Measurements from ENCODE around the gene FGD3. TPM values are rescaled to one million over a fixed set of nuclear protein-coding genes. Genes with fewer than 3 reads are reported as not detected.
"Not testable (repeated sequence)": the region's sequence is repeated elsewhere in the genome, so short reads cannot be mapped to it uniquely, and the experiment has no call there.

Gene FGD3
- total and polyA plus RNA-seq, 2 experiments from 2014 or later, result 5.8 to 6.5 TPM

DNA sequence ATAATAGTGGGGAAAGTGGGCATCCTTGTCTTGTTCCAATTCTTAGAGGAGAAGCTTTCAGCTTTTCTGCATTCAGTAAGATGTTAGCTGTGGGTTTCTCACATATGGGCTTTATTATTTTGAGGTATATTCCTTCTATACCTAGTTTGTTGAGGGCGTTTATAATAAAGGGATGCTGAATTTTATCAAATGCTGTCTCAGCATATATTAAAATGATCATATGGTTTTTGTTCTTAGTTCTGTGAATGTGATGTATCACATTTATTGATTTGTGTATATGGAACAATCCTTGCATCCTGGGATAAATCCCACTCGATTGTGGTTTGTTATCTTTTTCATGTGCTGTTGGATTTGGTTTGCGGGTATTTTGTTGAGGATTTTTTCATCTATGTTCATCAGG is 43.1 kb downstream of the FGD3 start:
- Histone ChIP-seq H3K4me1 (ENCODE audit: insufficient read depth) (no peaks in the 10 kb centered on the region), H3K79me2 (peaks cover 4% of the 10 kb centered on the region), H3K4me2 (no peak overlapping the region), H3K4me3 (no peak overlapping the region), H3K9me2 (replicated peaks; ENCODE audit: insufficient read depth) (no peaks in the 10 kb centered on the region), H3K27ac (no peak overlapping the region), H2AFZ (no peak overlapping the region), H3K9me3 (ENCODE audit: low read depth) (no peaks in the 10 kb centered on the region), H3K36me3 (replicated peaks; ENCODE audit: insufficient read depth, low read depth) (no peaks in the 10 kb centered on the region), H3K27me3 (no peaks in the 10 kb centered on the region), H4K20me1 (ENCODE audit: insufficient read depth, poor library complexity, severe bottlenecking) (no peaks in the 10 kb centered on the region)
- no peak for DNase-seq (ENCODE audit: low spot score)
- WGBS (ENCODE audit: low lambda C conversion rate, missing lambda C conversion rate), result 91% methylated on average over 3 of the region's 3 CpGs
- TF ChIP-seq EZH2phosphoT487 (IDR thresholded peaks at IDR 0.05; ENCODE audit: low read depth, severe bottlenecking, unreplicated experiment), result no peak
- TF ChIP-seq EZH2 (IDR thresholded peaks at IDR 0.05; ENCODE audit: borderline replicate concordance), result no peak
- TF ChIP-seq, protein P1, sequence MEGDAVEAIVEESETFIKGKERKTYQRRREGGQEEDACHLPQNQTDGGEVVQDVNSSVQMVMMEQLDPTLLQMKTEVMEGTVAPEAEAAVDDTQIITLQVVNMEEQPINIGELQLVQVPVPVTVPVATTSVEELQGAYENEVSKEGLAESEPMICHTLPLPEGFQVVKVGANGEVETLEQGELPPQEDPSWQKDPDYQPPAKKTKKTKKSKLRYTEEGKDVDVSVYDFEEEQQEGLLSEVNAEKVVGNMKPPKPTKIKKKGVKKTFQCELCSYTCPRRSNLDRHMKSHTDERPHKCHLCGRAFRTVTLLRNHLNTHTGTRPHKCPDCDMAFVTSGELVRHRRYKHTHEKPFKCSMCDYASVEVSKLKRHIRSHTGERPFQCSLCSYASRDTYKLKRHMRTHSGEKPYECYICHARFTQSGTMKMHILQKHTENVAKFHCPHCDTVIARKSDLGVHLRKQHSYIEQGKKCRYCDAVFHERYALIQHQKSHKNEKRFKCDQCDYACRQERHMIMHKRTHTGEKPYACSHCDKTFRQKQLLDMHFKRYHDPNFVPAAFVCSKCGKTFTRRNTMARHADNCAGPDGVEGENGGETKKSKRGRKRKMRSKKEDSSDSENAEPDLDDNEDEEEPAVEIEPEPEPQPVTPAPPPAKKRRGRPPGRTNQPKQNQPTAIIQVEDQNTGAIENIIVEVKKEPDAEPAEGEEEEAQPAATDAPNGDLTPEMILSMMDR (IDR thresholded peaks at IDR 0.05; ENCODE audit: poor library complexity), result no peak

DNA sequence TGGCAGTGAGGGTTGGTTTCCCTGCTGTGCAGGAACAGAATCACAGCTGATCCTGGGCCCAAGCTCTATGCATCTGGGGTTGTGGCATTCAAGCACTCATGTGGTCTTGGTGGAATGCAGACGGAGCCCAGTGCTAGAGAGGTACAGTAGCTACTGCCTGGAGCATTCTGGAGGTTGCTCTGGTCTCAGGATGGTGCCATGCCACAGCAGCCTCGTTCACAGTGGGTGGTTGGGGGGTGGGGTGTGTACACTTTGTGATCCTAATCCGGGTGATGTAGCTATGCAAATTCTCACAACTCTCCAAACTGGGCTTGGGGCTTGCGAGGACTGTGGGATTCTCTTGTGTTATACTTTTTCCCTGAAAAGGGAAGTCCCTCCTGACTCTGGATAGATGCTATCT is 45.2 kb downstream of the FGD3 start:
- WGBS (ENCODE audit: low lambda C conversion rate, missing lambda C conversion rate), result 52% methylated on average over 4 of the region's 4 CpGs

DNA sequence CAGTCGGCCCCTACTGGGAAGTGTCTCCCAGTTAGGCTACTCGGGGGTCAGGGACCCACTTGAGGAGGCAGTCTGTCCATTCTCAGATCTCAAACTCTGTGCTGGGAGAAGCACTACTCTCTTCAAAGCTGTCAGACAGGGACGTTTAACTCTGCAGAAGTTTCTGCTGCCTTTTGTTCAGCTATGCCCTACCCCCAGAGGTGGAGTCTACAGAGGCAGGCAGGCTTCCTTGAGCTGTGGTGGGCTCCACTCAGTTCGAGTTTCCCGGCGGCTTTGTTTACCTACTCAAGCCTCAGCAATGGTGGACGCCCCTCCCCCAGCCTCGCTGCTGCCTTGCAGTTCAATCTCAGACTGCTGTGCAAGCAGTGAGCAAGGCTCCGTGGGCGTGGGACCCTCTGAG is 51.5 kb downstream of the FGD3 start:
- 89% methylated on average over 10 of the region's 10 CpGs for WGBS (ENCODE audit: low lambda C conversion rate, missing lambda C conversion rate)
- not testable (repeated sequence) for DNase-seq (ENCODE audit: low spot score)

More for the DNA sequence above, 45.2 kb downstream of the FGD3 start:
- no peaks in the 10 kb centered on the region for H3K36me3 ChIP-seq (replicated peaks; ENCODE audit: insufficient read depth, low read depth)
- H3K4me3 ChIP-seq, result no peak overlapping the region
- H2AFZ ChIP-seq, result no peak overlapping the region
- H3K4me2 ChIP-seq, result no peak overlapping the region
- no peaks in the 10 kb centered on the region for H3K9me3 ChIP-seq (ENCODE audit: low read depth)
- DNase-seq (ENCODE audit: low spot score), result no peak
- H3K9me2 ChIP-seq (replicated peaks; ENCODE audit: insufficient read depth), result no peaks in the 10 kb centered on the region
- H3K27me3 ChIP-seq, result no peaks in the 10 kb centered on the region
- no peak overlapping the region for H3K27ac ChIP-seq
- no peaks in the 10 kb centered on the region for H4K20me1 ChIP-seq (ENCODE audit: insufficient read depth, poor library complexity, severe bottlenecking)
- H3K79me2 ChIP-seq, result peaks cover 4% of the 10 kb centered on the region
- TF ChIP-seq EZH2phosphoT487 (IDR thresholded peaks at IDR 0.05; ENCODE audit: low read depth, severe bottlenecking, unreplicated experiment), result no peak
- TF ChIP-seq, protein P1 (IDR thresholded peaks at IDR 0.05; ENCODE audit: poor library complexity), result no peak
- no peak for TF ChIP-seq EZH2 (IDR thresholded peaks at IDR 0.05; ENCODE audit: borderline replicate concordance)
- H3K4me1 ChIP-seq (ENCODE audit: insufficient read depth), result no peaks in the 10 kb centered on the region

DNA sequence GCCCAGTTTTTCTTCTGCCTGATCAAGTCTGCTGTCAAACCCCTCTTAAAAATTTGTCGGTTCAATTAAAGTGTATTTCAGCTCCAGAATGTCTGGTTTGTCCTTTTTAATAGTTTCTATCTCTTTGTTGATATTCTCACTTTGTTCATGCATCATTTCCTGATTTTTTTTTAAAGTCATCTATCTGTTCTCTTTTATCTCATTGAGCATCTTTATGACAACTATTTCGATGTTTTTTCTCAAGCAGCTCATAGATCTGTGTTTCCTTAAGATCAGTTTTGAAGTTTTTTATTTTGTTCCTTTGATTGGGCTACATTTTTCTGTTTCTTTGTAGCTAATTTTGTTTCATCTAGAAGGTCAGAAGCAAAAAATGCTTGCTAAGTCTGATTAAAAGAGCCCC is 53.7 kb downstream of the FGD3 start:
- Histone ChIP-seq H3K4me2 (no peak overlapping the region), H3K9me2 (replicated peaks; ENCODE audit: insufficient read depth) (no peaks in the 10 kb centered on the region), H3K4me1 (ENCODE audit: insufficient read depth) (no peaks in the 10 kb centered on the region), H2AFZ (no peak overlapping the region), H3K27ac (no peak overlapping the region), H3K9me3 (ENCODE audit: low read depth) (no peaks in the 10 kb centered on the region), H3K27me3 (no peaks in the 10 kb centered on the region), H4K20me1 (ENCODE audit: insufficient read depth, poor library complexity, severe bottlenecking) (no peaks in the 10 kb centered on the region), H3K36me3 (replicated peaks; ENCODE audit: insufficient read depth, low read depth) (no peaks in the 10 kb centered on the region), H3K4me3 (no peak overlapping the region), H3K79me2 (no peaks in the 10 kb centered on the region)
- TF ChIP-seq EZH2 (IDR thresholded peaks at IDR 0.05; ENCODE audit: borderline replicate concordance), result no peak
- TF ChIP-seq EZH2phosphoT487 (IDR thresholded peaks at IDR 0.05; ENCODE audit: low read depth, severe bottlenecking, unreplicated experiment), result no peak
- TF ChIP-seq, protein P1 (IDR thresholded peaks at IDR 0.05; ENCODE audit: poor library complexity), result no peak
- 87% methylated on average over 2 of the region's 2 CpGs for WGBS (ENCODE audit: low lambda C conversion rate, missing lambda C conversion rate)
- no peak for DNase-seq (ENCODE audit: low spot score)

More for the DNA sequence above, 51.5 kb downstream of the FGD3 start:
- H3K36me3 ChIP-seq (replicated peaks; ENCODE audit: insufficient read depth, low read depth); H4K20me1 ChIP-seq (ENCODE audit: insufficient read depth, poor library complexity, severe bottlenecking); H3K4me3 ChIP-seq; H3K27me3 ChIP-seq; H3K4me1 ChIP-seq (ENCODE audit: insufficient read depth); H3K9me3 ChIP-seq (ENCODE audit: low read depth); H3K4me2 ChIP-seq; H3K9me2 ChIP-seq (replicated peaks; ENCODE audit: insufficient read depth); H2AFZ ChIP-seq; H3K27ac ChIP-seq; H3K79me2 ChIP-seq: not testable (repeated sequence)
